IMR-90 (cell line): ENCODE measurements around the gene JADE2. TPM values are rescaled to one million over a fixed set of nuclear protein-coding genes. Genes with fewer than 3 reads are reported as not detected.

ENCODE experiments used
- ATAC-seq: fragments of 200-7000 bp; cut with Tn5 transposase; 2 replicates; pipeline ENCODE4 v1.9.1; 2020; ENCODE audit warnings: low read depth, mild to moderate bottlenecking, moderate library complexity
- BruUV-seq: library from RNA; stranded (reverse); fragments of 400-500 nt; replicated peaks from 2 replicates; lab custom pipeline; 2021; lab: Mats Ljungman, UMichigan
- CTCF ChIA-PET: fragments of 300-600 bp; formaldehyde crosslinking; extraction: SDS; loops from one replicate; lab custom pipeline; 2021; ENCODE audit warnings: antibody characterized with exemption; lab: Yijun Ruan, JAX
- POLR2A ChIA-PET: fragments of 300-600 bp; sonication (Branson Sonifier 250); formaldehyde crosslinking; loops from one replicate; lab custom pipeline; 2022; ENCODE audit warnings: antibody characterized with exemption; ENCODE audit not compliant: unreplicated experiment; lab: Charles Lee
- DNase-seq: peaks from one replicate; pipeline ENCODE4 v3.0.0; 2013
- H2AFZ ChIP-seq: replicated peaks from 2 replicates; pipeline ENCODE3; 2013; ENCODE audit warnings: low read length, mild to moderate bottlenecking; ENCODE audit not compliant: poor library complexity
- H2AK5ac ChIP-seq: 2 replicates; pipeline ENCODE4 v1.6.1; 2013; ENCODE audit warnings: low read depth, low read length, inconsistent platforms
- H2AK9ac ChIP-seq: replicated peaks from 2 replicates; pipeline ENCODE3; 2013; ENCODE audit warnings: mild to moderate bottlenecking, low read depth, low read length, moderate library complexity; ENCODE audit not compliant: poor library complexity
- H2BK120ac ChIP-seq: 2 replicates; pipeline ENCODE4 v1.6.1; 2013; ENCODE audit warnings: low read depth, low read length, inconsistent platforms
- H2BK15ac ChIP-seq: 3 replicates; pipeline ENCODE4 v1.6.1; 2013; ENCODE audit warnings: low read depth, low read length, inconsistent platforms
- H2BK20ac ChIP-seq: 2 replicates; pipeline ENCODE4 v1.6.1; 2013; ENCODE audit warnings: low read depth, mild to moderate bottlenecking, inconsistent platforms, low read length, moderate library complexity
- H2BK5ac ChIP-seq: 2 replicates; pipeline ENCODE4 v1.6.1; 2013; ENCODE audit warnings: mild to moderate bottlenecking, low read depth, low read length, inconsistent platforms; ENCODE audit not compliant: poor library complexity, severe bottlenecking
- H3K14ac ChIP-seq: replicated peaks from 2 replicates; pipeline ENCODE4 v1.6.1; 2013; ENCODE audit warnings: low read depth, low read length, inconsistent platforms
- H3K18ac ChIP-seq: 2 replicates; pipeline ENCODE4 v1.6.1; 2013; ENCODE audit warnings: low read depth, low read length, control low read depth
- H3K23ac ChIP-seq: 2 replicates; pipeline ENCODE4 v1.6.1; 2013; ENCODE audit warnings: low read depth, low read length, inconsistent platforms
- H3K27ac ChIP-seq: 2 replicates; pipeline ENCODE4 v1.5.1; 2013; ENCODE audit warnings: mild to moderate bottlenecking, control low read depth, low read length; ENCODE audit not compliant: insufficient read depth
- H3K27me3 ChIP-seq: 2 replicates; pipeline ENCODE4 v1.6.1; 2013; ENCODE audit warnings: low read length; ENCODE audit not compliant: control insufficient read depth, insufficient read depth
- H3K36me3 ChIP-seq: 2 replicates; pipeline ENCODE4 v1.6.1; 2013; ENCODE audit warnings: low read length, mixed read lengths; ENCODE audit not compliant: control insufficient read depth, insufficient read depth
- H3K4ac ChIP-seq: 2 replicates; pipeline ENCODE4 v1.6.1; 2013; ENCODE audit warnings: low read depth, low read length, inconsistent platforms
- H3K4me1 ChIP-seq: 2 replicates; pipeline ENCODE4 v1.6.1; 2013; ENCODE audit warnings: low read length, mixed read lengths; ENCODE audit not compliant: control insufficient read depth, insufficient read depth
- H3K4me2 ChIP-seq: 2 replicates; pipeline ENCODE4 v1.6.1; 2013; ENCODE audit warnings: low read depth, mild to moderate bottlenecking, control low read depth, low read length, moderate library complexity
- H3K4me3 ChIP-seq: 2 replicates; pipeline ENCODE4 v1.5.1; 2013; ENCODE audit warnings: low read depth, mild to moderate bottlenecking, control low read depth, low read length, moderate library complexity; ENCODE audit not compliant: insufficient read depth
- H3K56ac ChIP-seq: 2 replicates; pipeline ENCODE4 v1.6.1; 2013; ENCODE audit warnings: low read length, inconsistent platforms; ENCODE audit not compliant: insufficient read depth; ENCODE audit errors: extremely low read depth
- H3K79me1 ChIP-seq, 2 experiments: 2 replicates each; pipeline ENCODE4 v1.6.1; 2013; ENCODE audit warnings: low read length in 2 of 2, inconsistent platforms in 1 of 2, low read depth in 1 of 2
- H3K9ac ChIP-seq: 2 replicates; pipeline ENCODE4 v1.6.1; 2013; ENCODE audit warnings: low read depth, low read length, control low read depth
- H3K9me1 ChIP-seq: 2 replicates; pipeline ENCODE4 v1.6.1; 2013; ENCODE audit warnings: low read length, inconsistent platforms; ENCODE audit not compliant: insufficient read depth
- H3K9me3 ChIP-seq: 2 replicates; pipeline ENCODE4 v1.6.1; 2013; ENCODE audit warnings: low read length; ENCODE audit not compliant: control insufficient read depth, insufficient read depth
- H4K20me1 ChIP-seq: 2 replicates; pipeline ENCODE4 v1.6.1; 2013; ENCODE audit warnings: low read length, inconsistent platforms; ENCODE audit not compliant: insufficient read depth
- H4K5ac ChIP-seq: 2 replicates; pipeline ENCODE4 v1.6.1; 2013; ENCODE audit warnings: mild to moderate bottlenecking, low read depth, low read length, control low read depth
- H4K8ac ChIP-seq, 2 experiments: 2 replicates each; pipeline ENCODE4 v1.6.1; 2013; ENCODE audit warnings: low read depth in 2 of 2, low read length in 2 of 2, control low read depth in 1 of 2, inconsistent platforms in 1 of 2
- H4K91ac ChIP-seq: 2 replicates; pipeline ENCODE4 v1.6.1; 2013; ENCODE audit warnings: low read depth, low read length, inconsistent platforms; ENCODE audit not compliant: insufficient read depth
- FOS ChIP-seq: fragments of 150-350 bp; IDR thresholded peaks from 2 replicates; pipeline ENCODE4 v1.6.1; 2016; ENCODE audit warnings: low read depth, low read length
- RFX5 ChIP-seq: IDR thresholded peaks from 2 replicates; pipeline ENCODE4 v1.8.0; 2012; ENCODE audit warnings: low read depth, mild to moderate bottlenecking, low read length, moderate library complexity
- WGBS, 2 experiments: methylation state at CpG; one replicate each; pipeline versions ENCODE4 v1.1.5 to v1.1.7; 2013; ENCODE audit warnings: missing lambda C conversion rate in 2 of 2; ENCODE audit not compliant: insufficient read length in 1 of 2; ENCODE audit errors: extremely low coverage in 2 of 2; 5-methylcytosine and 5-hydroxymethylcytosine counted together
- dilution Hi-C: fragments of 300-500 bp; cut with HindIII; formaldehyde crosslinking; loops from one replicate; pipeline ENCODE4 v1.14.3; 2018; ENCODE audit warnings: low sequenced_read_pairs; ENCODE audit not compliant: unreplicated experiment
- in situ Hi-C: fragments of 300-500 bp; cut with MboI; formaldehyde crosslinking; loops from 3 replicates; pipeline ENCODE4 v1.14.3; 2019; ENCODE audit warnings: low sequenced_read_pairs, inconsistent platforms, mixed read lengths
- intact Hi-C: fragments of 100-400 bp; cut with micrococcal nuclease; formaldehyde crosslinking; loops from 2 replicates; pipeline ENCODE4 v1.10.0; 2022
- polyA plus RNA-seq, 3 experiments: library from polyadenylated mRNA; depleted of rRNA; stranded (reverse); fragments of >200 nt; gene quantifications; 2 replicates each; pipeline ENCODE4 v1.2.3, GENCODE V29; 2012; ENCODE audit warnings: low replicate concordance in 1 of 3
- total RNA-seq: library from RNA; depleted of rRNA; stranded (reverse); fragments of >200 nt; gene quantifications from 2 replicates; pipeline ENCODE4 v1.2.3, GENCODE V29; 2012

JADE2 gene
- total and polyA plus RNA-seq, 2 of the 4 experiments (the other 2 are of a cell fraction): 13.3 to 14.9 TPM

DNA sequence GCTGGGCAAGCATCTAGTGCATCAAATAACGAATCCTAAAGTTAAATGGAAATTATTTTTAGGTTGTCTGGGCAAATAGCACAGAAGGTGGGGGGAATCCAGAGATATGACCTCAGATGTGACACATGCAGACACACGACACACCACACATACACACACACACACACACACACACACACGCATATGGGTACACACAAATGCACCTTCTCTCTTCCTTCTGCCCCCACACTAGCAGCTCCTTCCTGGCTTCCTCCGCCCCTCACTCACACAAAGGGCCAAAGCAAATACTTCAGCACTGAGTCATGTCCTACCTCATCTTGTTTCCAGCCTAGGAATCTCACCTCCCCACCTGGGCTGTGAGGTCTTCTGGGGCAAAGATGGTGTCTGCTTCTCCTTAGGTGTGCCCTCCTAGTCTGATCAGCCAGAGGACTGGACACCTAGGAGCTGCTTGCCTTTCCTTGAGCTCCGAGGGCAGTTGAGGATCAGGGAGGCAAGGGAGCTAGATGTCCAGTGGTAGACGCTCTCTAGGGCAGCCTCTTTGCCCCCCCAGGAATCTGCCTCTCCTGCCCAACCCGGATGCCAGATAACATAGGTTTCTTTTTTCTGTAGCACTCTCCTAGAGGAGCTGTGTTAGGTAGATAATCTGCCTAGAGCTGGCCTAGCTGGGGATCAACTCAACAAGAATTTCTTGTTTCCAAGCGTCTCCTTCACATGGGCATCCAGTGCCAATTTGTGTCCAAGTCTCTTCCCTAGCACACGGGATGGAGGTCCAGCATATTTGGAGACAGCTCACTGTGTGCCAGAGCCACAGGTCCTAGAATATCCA is 14.3 kb upstream of the JADE2 start:
- in situ Hi-C loops (no loop called here), intact Hi-C loops (no loop called here), dilution Hi-C loops (no loop called here)
- CTCF ChIA-PET: interaction anchor here (0.5 to 1.2 kb wide), 5 partner anchors 8 to 69 kb away, joined by 3 to 7 read pairs (median 3); no protein-coding TSS in a partner anchor
- POLR2A ChIA-PET: no interaction called here
- H3K14ac ChIP-seq: peak overlapping the region; percentile 78
- peak overlapping the region; percentile 6 for H4K5ac ChIP-seq
- no peak overlapping the region for H3K4me3 ChIP-seq
- no peak overlapping the region for H3K56ac ChIP-seq
- peaks cover 33% of the 10 kb centered on the region for H3K4me1 ChIP-seq
- H2AK5ac ChIP-seq: peak overlapping the region; percentile 94
- peak overlapping the region; percentile 93 for H2AK9ac ChIP-seq
- H3K9ac ChIP-seq: no peak overlapping the region
- peak overlapping the region; percentile 83 for H2AFZ ChIP-seq
- TF ChIP-seq RFX5 (no peak), FOS (0 out of 2 replicates have a peak, but pooled peaks have one; percentile 4)
- no peaks in the 10 kb centered on the region for H4K20me1 ChIP-seq
- no TSS peak for BruUV-seq
- no peaks in the 10 kb centered on the region for H3K9me3 ChIP-seq
- WGBS, 2 experiments: no CpG with 5 or more reads among the region's 9 CpGs
- no peaks in the 10 kb centered on the region for H3K27me3 ChIP-seq
- peak overlapping the region; percentile 68 for H2BK5ac ChIP-seq
- peak overlapping the region; percentile 78; the same call in 2 of the 3 replicates for H2BK15ac ChIP-seq
- ATAC-seq (peak; percentile 14), DNase-seq (peak; percentile 69)
- H3K23ac ChIP-seq: peak overlapping the region; percentile 78
- no peaks in the 10 kb centered on the region for H3K79me1 ChIP-seq
- peaks cover 39% of the 10 kb centered on the region for H3K9me1 ChIP-seq
- peak overlapping the region; percentile 87 for H2BK20ac ChIP-seq
- peak overlapping the region; percentile 91 for H3K4ac ChIP-seq
- H2BK120ac ChIP-seq: peak overlapping the region; percentile 90
- H3K18ac ChIP-seq: peak overlapping the region; percentile 21; the same call in 1 of the 2 replicates
- H4K91ac ChIP-seq: peak overlapping the region; percentile 86
- H4K8ac ChIP-seq: peak overlapping the region; percentile 5 to 81; a peak in 3 of 4 replicates
- H3K36me3 ChIP-seq: no peaks in the 10 kb centered on the region
- H3K27ac ChIP-seq: peak overlapping the region; percentile 35
- H3K4me2 ChIP-seq: no peak overlapping the region
